ENCODE results near the gene RASAL3.

GRCh38 chr19:15430526-15431120 lies 33.7 kb downstream of the RASAL3 start:
- TF ChIP-seq CTCF (tag by site-specific recombination; IDR thresholded peaks at IDR 0.05) (no peak), ZNF654 (tag by site-specific recombination; IDR thresholded peaks at IDR 0.05; ENCODE audit: low read depth) (no peak), HOXA7 (CRISPR knock-in tag; IDR thresholded peaks at IDR 0.05; ENCODE audit: borderline replicate concordance) (no peak), ZNF114 (tag by site-specific recombination; IDR thresholded peaks at IDR 0.05) (no peak), ZNF366 (tag by site-specific recombination; conservative IDR thresholded peaks at IDR 0.05) (no peak), ZNF274 (IDR thresholded peaks at IDR 0.05; ENCODE audit: low read length) (no peak), ZNF274 (tag by site-specific recombination; IDR thresholded peaks at IDR 0.05; ENCODE audit: borderline replicate concordance) (no peak), ZNF335 (tag by site-specific recombination; conservative IDR thresholded peaks at IDR 0.05) (no peak), ZNF146 (tag by site-specific recombination; IDR thresholded peaks at IDR 0.05) (no peak), SP2 (tag by site-specific recombination; IDR thresholded peaks at IDR 0.05) (no peak)
- TF ChIP-seq, protein P1, sequence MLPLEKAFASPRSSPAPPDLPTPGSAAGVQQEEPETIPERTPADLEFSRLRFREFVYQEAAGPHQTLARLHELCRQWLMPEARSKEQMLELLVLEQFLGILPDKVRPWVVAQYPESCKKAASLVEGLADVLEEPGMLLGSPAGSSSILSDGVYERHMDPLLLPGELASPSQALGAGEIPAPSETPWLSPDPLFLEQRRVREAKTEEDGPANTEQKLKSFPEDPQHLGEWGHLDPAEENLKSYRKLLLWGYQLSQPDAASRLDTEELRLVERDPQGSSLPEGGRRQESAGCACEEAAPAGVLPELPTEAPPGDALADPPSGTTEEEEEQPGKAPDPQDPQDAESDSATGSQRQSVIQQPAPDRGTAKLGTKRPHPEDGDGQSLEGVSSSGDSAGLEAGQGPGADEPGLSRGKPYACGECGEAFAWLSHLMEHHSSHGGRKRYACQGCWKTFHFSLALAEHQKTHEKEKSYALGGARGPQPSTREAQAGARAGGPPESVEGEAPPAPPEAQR (tag by site-specific recombination; IDR thresholded peaks at IDR 0.05): no peak
